HL-60 (cell line): ENCODE measurements around the gene SLC1A7.

Experiments
- CTCF ChIP-seq: IDR thresholded peaks from one replicate; pipeline ENCODE4 v1.5.1; 2011; ENCODE audit warnings: low read length, control low read depth, inconsistent platforms; ENCODE audit not compliant: insufficient read depth
- POLR2AphosphoS5 ChIP-seq: IDR thresholded peaks from 2 replicates; pipeline ENCODE4 v1.6.1; 2012; ENCODE audit warnings: low read depth
- REST ChIP-seq: IDR thresholded peaks from 2 replicates; pipeline ENCODE4 v1.6.1; 2012; ENCODE audit warnings: low read depth; ENCODE audit not compliant: insufficient replicate concordance

- no peak for TF ChIP-seq CTCF
- no peak for TF ChIP-seq POLR2AphosphoS5
- TF ChIP-seq REST: no peak
Observed at GRCh38 chr1:53083636-53084588, 58.5 kb downstream of the SLC1A7 start.
